ENCODE measurements around the gene MYLK. TPM values are rescaled to one million over a fixed set of nuclear protein-coding genes. Genes with fewer than 3 reads are reported as not detected.

MYLK gene
- total RNA-seq, 1 donor from 2014 or later = 11.1 TPM

DNA sequence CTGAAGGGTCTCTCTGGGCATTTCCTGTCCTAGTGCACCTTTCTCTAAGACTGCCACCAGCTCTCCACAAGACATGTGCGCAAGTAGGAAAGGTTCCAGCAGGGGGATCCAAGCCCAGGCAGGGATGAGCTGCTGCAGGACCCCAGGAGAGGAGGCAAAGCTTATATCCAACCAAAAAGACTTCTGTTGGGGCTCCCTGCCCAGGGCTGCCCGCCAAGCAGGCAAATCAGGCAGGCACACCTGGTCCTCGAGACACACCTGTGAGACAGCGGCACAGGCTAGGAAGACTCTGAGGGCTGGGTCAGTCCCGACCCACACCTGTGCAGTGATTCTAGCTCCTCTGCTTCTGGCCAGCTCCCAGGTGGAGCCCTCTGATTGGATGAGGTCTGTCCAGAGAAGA, 80.6 kb downstream of the MYLK start:
- DNase-seq = no peak
- Histone ChIP-seq H3K36me3 (no peaks in the 10 kb centered on the region), H3K9me3 (replicated peaks) (no peaks in the 10 kb centered on the region), H3K4me3 (no peak overlapping the region), H3K27ac (replicated peaks) (no peak overlapping the region), H3K27me3 (ENCODE audit: low read depth) (no peaks in the 10 kb centered on the region), H3K4me1 (peaks cover 10% of the 10 kb centered on the region)
- intact Hi-C loops (cut with micrococcal nuclease) = no loop called here
- no peak for TF ChIP-seq CTCF (IDR thresholded peaks at IDR 0.05; ENCODE audit: borderline replicate concordance)

DNA sequence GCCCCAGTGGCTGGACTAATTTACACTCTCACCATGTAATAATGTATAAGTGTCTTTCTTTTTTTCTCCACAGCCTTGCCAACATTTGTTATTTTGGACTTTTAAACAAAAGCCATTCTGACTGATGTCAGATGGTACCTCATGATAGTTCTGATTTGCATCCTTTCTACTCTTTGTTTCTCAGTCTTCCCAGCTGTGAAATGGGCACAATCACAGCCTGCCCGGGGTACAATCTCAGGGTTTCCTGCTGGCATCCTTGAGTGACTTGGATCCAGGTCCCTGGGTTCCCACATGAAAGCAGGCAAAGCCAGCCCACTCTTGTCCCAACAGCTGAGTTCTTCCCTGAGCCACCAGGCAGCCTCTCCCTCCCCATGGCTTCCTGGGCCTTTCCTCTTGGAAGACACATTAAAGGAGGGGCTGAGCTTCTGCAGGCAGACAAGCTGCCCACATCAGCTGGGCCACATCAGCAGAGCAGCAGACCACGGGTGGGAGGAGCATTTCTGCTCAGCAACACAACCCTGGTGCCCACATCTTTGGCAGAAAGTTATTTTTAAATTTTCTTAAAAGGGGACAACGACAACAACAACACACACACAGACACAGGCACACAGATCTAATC, 82.0 kb downstream of the MYLK start:
- no peaks in the 10 kb centered on the region for H3K36me3 ChIP-seq
- no peaks in the 10 kb centered on the region for H3K9me3 ChIP-seq (replicated peaks)
- no peaks in the 10 kb centered on the region for H3K27me3 ChIP-seq (ENCODE audit: low read depth)
- intact Hi-C loops (cut with micrococcal nuclease) = no loop called here
- no peak for DNase-seq
- H3K4me3 ChIP-seq = no peak overlapping the region
- H3K4me1 ChIP-seq = peaks cover 4% of the 10 kb centered on the region
- no peak for TF ChIP-seq CTCF (IDR thresholded peaks at IDR 0.05; ENCODE audit: borderline replicate concordance)
- no peak overlapping the region for H3K27ac ChIP-seq (replicated peaks)

- H3K4me1 ChIP-seq = peaks cover 4% of the 10 kb centered on the region
- DNase-seq = no peak
- no peak overlapping the region for H3K27ac ChIP-seq (replicated peaks)
- TF ChIP-seq CTCF (IDR thresholded peaks at IDR 0.05; ENCODE audit: borderline replicate concordance) = no peak
- no peak overlapping the region for H3K4me3 ChIP-seq
- no peaks in the 10 kb centered on the region for H3K9me3 ChIP-seq (replicated peaks)
- intact Hi-C loops (cut with micrococcal nuclease) = no loop called here
- H3K27me3 ChIP-seq (ENCODE audit: low read depth) = no peaks in the 10 kb centered on the region
- H3K36me3 ChIP-seq = no peaks in the 10 kb centered on the region
Measured at GRCh38 chr3:123801474-123801873, 82.7 kb downstream of the MYLK start.

DNA sequence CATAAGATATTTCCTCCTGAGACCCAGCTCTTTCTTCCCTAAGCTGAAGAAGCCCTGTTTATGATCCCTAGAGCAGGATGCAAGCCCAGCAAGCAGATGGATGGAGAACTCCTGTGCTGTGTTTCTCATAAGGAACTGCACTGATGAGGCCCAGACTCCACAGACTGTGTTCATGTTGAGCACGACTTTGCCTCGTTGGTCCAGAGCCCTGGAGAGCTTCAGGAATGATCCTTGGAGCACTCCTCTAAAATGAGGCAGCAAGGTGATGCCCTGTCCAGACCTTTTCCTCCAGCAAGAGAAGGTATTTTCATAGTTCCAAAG, 83.8 kb downstream of the MYLK start:
- DNase-seq = no peak
- no peaks in the 10 kb centered on the region for H3K27me3 ChIP-seq (ENCODE audit: low read depth)
- no peak for TF ChIP-seq CTCF (IDR thresholded peaks at IDR 0.05; ENCODE audit: borderline replicate concordance)
- no peak overlapping the region for H3K4me3 ChIP-seq
- intact Hi-C loops (cut with micrococcal nuclease) = no loop called here
- no peaks in the 10 kb centered on the region for H3K9me3 ChIP-seq (replicated peaks)
- no peak overlapping the region for H3K27ac ChIP-seq (replicated peaks)
- H3K4me1 ChIP-seq = peaks cover 4% of the 10 kb centered on the region
- no peaks in the 10 kb centered on the region for H3K36me3 ChIP-seq

DNA sequence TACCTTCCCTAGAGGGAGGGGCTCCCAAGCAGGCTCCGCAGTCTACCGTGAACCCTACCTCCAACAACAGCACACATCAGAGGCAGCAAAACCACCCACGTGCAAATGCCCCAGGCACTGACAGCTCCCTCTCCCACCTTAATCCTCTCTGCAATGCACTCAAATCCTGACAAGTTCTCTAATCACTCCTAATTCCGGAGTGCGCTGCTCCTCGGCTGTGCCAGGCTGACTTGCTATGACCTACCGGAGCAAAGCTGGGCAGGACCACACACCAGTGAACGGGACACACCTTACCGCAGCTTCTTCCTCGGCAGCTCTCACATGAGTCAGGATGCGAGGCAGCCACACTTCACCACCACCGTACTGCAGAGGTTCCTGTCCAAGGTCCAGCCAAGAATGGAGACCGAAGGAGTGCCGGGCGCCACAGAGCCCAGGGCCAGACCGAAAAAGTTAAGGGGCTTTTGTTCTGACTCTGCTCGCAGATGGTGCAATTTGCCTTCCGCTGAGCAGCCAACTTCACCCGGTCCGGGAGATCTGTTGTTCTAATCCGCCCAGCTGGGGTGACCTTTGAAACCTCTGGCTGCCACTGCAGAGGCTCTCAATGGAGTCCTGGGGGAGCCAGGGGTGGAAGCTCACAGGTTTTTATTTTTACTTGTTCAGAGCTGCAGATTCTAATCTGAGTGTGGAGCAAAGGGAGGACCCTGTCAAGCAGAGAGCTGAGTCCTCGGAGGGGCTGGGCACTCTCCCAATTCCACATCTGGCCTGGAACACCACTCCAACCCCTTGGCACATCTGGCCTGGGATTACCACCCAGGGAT, 84.4 kb downstream of the MYLK start:
- DNase-seq = no peak
- TF ChIP-seq CTCF (IDR thresholded peaks at IDR 0.05; ENCODE audit: borderline replicate concordance) = no peak
- Histone ChIP-seq H3K36me3 (no peaks in the 10 kb centered on the region), H3K9me3 (replicated peaks) (no peaks in the 10 kb centered on the region), H3K4me1 (peaks cover 4% of the 10 kb centered on the region), H3K27me3 (ENCODE audit: low read depth) (no peaks in the 10 kb centered on the region), H3K4me3 (no peak overlapping the region), H3K27ac (replicated peaks) (no peak overlapping the region)
- intact Hi-C loops (cut with micrococcal nuclease) = no loop called here

All from left ventricle myocardium inferior (tissue), 1 donor.